Activated CD4-positive, alpha-beta memory T cell treated with anti-CD3 and anti-CD28 coated beads, Interleukin-2, amount 10 ng/mL, durations not matched to agents 7 days and 5 days (primary cell): ENCODE data around the gene FUZ. TPM values are rescaled to one million over a fixed set of nuclear protein-coding genes. Genes with fewer than 3 reads are reported as not detected.

Experiments
- CTCF ChIA-PET: fragments of 350-600 bp; sonication (Branson Sonifier 250); formaldehyde crosslinking; loops from one replicate; lab custom pipeline; 2021; ENCODE audit warnings: antibody characterized with exemption, inconsistent platforms; lab: Charles Lee
- POLR2A ChIA-PET: fragments of 350-600 bp; sonication (Branson Sonifier 250); formaldehyde crosslinking; loops from one replicate; lab custom pipeline; 2021; ENCODE audit warnings: antibody characterized with exemption; lab: Charles Lee
- DNase-seq: peaks from one replicate; pipeline ENCODE4 v3.0.0-alpha.2; 2020
- H3K27ac Mint-ChIP-seq: one replicate; pipeline ENCODE4 v1.8.0; 2021; ENCODE audit warnings: mild to moderate bottlenecking, mixed read lengths
- H3K27me3 Mint-ChIP-seq: one replicate; pipeline ENCODE4 v1.8.0; 2021; ENCODE audit warnings: mixed read lengths
- H3K36me3 Mint-ChIP-seq: one replicate; pipeline ENCODE4 v1.8.0; 2021; ENCODE audit warnings: low read depth, mixed read lengths
- H3K4me1 Mint-ChIP-seq: one replicate; pipeline ENCODE4 v1.8.0; 2021; ENCODE audit warnings: mixed read lengths
- H3K4me3 Mint-ChIP-seq: one replicate; pipeline ENCODE4 v1.8.0; 2021; ENCODE audit warnings: mild to moderate bottlenecking, mixed read lengths
- H3K9me3 Mint-ChIP-seq: one replicate; pipeline ENCODE4 v1.8.0; 2021; ENCODE audit warnings: mixed read lengths
- total RNA-seq, 2 experiments: library from RNA; stranded (reverse); gene quantifications; one replicate each; pipeline ENCODE4 v1.2.3, GENCODE V29; 2021

Gene FUZ
- total RNA-seq, 2 experiments from 2014 or later, result 13.7 to 13.9 TPM

DNA sequence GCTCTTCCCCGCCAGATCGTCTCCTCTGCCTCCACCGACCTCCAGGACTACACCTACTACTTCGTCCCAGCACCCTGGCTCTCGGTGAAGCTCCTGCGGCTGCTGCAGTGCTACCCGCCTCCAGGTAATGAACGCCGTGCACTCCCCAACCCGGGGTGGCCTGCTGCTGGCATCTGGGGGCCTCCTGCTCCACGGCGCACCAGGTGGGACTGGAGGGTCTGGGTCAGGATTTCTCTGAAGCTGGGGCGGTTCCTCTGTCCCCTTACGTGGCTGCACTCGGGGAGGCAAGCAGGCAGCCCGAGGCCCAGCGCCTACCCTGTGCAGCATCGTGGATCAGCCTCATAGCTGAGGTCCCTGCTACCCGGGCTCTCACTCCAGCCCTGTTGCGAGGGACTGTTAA is 17.5 kb downstream of the FUZ start:
- no peak overlapping the region for H3K4me3 Mint-ChIP-seq
- peaks cover 2% of the 10 kb centered on the region for H3K4me1 Mint-ChIP-seq
- H3K27me3 Mint-ChIP-seq, result no peaks in the 10 kb centered on the region
- ChIA-PET POLR2A (interaction anchor here (0.8 kb wide), 1 partner anchor 18 kb away, joined by 3 read pairs; the partner anchor contains the start of gene FUZ), CTCF (no interaction called here)
- DNase-seq, result no peak
- peaks cover 42% of the 10 kb centered on the region for H3K36me3 Mint-ChIP-seq
- no peaks in the 10 kb centered on the region for H3K9me3 Mint-ChIP-seq
- H3K27ac Mint-ChIP-seq, result no peak overlapping the region

DNA sequence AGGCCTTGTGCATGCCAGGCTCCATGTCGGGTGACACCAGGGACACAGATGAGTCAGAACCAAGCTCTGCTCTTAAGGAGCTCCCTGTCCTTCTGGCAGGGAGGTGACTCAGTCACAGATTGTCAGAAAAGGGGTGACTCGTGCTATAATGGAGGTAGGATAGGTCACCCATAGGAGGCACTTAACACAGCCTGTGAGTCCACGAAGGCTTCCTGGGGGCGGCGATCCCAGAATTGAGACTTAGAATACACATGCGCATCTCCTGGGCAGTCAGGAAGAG is 19.6 kb downstream of the FUZ start:
- DNase-seq, result no peak
- POLR2A ChIA-PET, result interaction anchor here (1.2 kb wide), 1 partner anchor 10 kb away, joined by 3 read pairs; no protein-coding TSS in a partner anchor
- Mint-ChIP-seq H3K9me3 (no peaks in the 10 kb centered on the region), H3K36me3 (peaks cover 40% of the 10 kb centered on the region), H3K4me3 (no peak overlapping the region), H3K27ac (peak overlapping the region; percentile 26), H3K27me3 (no peaks in the 10 kb centered on the region), H3K4me1 (peaks cover 2% of the 10 kb centered on the region)
- CTCF ChIA-PET, result interaction anchor here (0.6 to 0.8 kb wide), 3 partner anchors 76 to 789 kb away, joined by 3 to 4 read pairs (median 3); no protein-coding TSS in a partner anchor

GRCh38 chr19:49792829-49793560 is 20.1 kb downstream of the FUZ start:
- Mint-ChIP-seq H3K27ac (peak overlapping the region; percentile 26), H3K4me1 (peaks cover 2% of the 10 kb centered on the region), H3K36me3 (peaks cover 43% of the 10 kb centered on the region), H3K27me3 (no peaks in the 10 kb centered on the region), H3K9me3 (no peaks in the 10 kb centered on the region), H3K4me3 (no peak overlapping the region)
- CTCF ChIA-PET, result interaction anchor here (0.6 to 0.8 kb wide), 3 partner anchors 76 to 789 kb away, joined by 3 to 4 read pairs (median 3); no protein-coding TSS in a partner anchor
- POLR2A ChIA-PET, result interaction anchor here (1.2 kb wide), 1 partner anchor 10 kb away, joined by 3 read pairs; no protein-coding TSS in a partner anchor
- DNase-seq, result no peak

DNA sequence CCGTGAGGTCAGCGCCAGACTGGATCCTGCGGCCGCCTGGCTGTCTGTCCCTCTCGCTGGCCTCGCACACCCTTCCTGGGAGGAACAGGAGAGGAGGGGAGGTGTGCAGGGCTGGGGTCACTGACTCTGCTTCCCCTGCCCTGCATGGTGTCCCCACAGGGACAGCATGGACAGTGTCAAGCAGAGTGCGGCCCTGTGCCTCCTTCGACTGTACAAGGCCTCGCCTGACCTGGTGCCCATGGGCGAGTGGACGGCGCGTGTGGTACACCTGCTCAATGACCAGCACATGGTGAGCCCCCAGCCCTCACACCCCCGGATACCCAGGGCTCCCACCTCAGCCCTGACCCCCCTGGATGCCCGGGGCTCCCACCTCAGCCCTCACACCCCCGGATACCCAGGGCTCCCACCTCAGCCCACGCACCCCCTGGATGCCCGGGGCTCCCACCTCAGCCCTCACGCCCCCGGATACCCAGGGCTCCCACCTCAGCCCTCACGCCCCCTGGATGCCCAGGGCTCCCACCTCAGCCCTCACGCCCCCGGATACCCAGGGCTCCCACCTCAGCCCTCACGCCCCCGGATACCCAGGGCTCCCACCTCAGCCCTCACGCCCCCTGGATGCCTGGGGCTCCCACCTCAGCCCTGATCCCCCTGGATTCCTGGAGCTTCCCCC is 21.2 kb downstream of the FUZ start:
- Mint-ChIP-seq H3K4me3 (no peak overlapping the region), H3K27ac (no peak overlapping the region), H3K27me3 (no peaks in the 10 kb centered on the region), H3K9me3 (no peaks in the 10 kb centered on the region), H3K4me1 (peaks cover 2% of the 10 kb centered on the region), H3K36me3 (peaks cover 48% of the 10 kb centered on the region)
- CTCF ChIA-PET, result no interaction called here
- POLR2A ChIA-PET, result no interaction called here
- DNase-seq, result no peak

DNA sequence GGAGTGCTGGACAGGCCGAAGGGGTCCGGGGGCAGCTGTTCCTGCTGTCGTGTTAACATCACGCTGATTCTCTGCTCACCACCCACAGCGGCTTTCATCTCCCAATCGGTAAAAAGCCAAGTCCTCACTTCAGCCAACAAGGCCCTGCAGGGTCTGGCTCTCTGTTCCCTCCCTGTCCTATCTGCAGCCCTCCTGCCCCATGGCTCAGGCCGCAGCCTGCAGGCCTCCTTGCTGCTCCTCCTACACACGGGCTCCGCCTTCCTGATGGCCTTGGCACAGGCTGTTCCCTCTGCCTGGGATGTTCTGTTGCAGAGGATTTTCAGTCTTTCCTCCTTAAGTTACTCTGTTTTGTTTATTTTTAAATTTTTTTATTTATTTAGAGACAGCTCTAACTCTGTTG is 22.2 kb downstream of the FUZ start:
- peaks cover 49% of the 10 kb centered on the region for H3K36me3 Mint-ChIP-seq
- H3K4me3 Mint-ChIP-seq, result no peak overlapping the region
- H3K9me3 Mint-ChIP-seq, result no peaks in the 10 kb centered on the region
- no peaks in the 10 kb centered on the region for H3K27me3 Mint-ChIP-seq
- DNase-seq, result no peak
- POLR2A ChIA-PET, result no interaction called here
- CTCF ChIA-PET, result no interaction called here
- no peak overlapping the region for H3K27ac Mint-ChIP-seq
- peaks cover 2% of the 10 kb centered on the region for H3K4me1 Mint-ChIP-seq

DNA sequence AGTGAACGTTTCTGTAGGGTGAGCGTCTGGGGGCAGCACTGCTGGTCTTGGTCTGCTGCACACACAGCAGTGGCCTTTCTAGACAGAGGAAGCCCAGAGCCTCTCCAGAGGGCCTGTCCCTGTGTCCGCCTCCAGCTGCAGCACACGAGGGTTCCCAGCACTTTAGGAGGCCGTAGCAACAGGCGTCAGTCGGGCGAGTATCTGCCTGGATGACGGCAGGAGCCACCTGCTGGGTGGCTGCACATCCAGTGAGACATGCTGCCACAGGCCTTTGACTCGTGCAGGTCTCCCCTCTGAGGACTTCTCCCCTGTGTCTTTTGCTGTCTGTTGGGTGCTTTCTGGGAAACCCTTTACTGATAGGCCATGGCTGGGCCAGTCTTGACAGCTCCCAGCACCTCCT is 24.2 kb downstream of the FUZ start:
- CTCF ChIA-PET, result no interaction called here
- Mint-ChIP-seq H3K4me3 (no peak overlapping the region), H3K27ac (no peak overlapping the region), H3K4me1 (peaks cover 2% of the 10 kb centered on the region), H3K36me3 (peaks cover 48% of the 10 kb centered on the region), H3K27me3 (no peaks in the 10 kb centered on the region), H3K9me3 (no peaks in the 10 kb centered on the region)
- POLR2A ChIA-PET, result no interaction called here
- DNase-seq, result no peak

DNA sequence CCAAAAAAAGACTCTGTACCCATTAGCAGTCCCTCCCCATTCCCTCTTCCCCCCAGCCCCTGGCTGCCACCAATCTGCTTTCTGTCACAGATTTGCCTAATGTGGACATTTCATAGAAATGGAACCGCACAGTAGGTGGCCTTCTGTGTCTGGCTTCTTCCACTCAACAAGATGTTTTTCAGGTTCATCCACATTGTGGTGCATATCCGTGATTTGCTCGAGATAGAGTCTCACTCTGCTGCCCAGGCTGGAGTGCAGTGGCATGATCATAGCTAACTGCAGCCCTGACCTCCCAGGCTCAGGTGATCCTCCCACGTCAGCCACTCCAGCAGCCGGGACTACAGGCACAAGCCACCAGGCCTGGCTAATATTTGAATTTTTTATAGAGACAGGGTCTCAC is 25.3 kb downstream of the FUZ start:
- Mint-ChIP-seq H3K4me3 (no peak overlapping the region), H3K4me1 (no peaks in the 10 kb centered on the region), H3K9me3 (no peaks in the 10 kb centered on the region), H3K36me3 (peaks cover 51% of the 10 kb centered on the region), H3K27ac (no peak overlapping the region), H3K27me3 (no peaks in the 10 kb centered on the region)
- no peak for DNase-seq
- CTCF ChIA-PET, result interaction anchor here (1.3 kb wide), 1 partner anchor 17 kb away, joined by 3 read pairs; no protein-coding TSS in a partner anchor
- POLR2A ChIA-PET, result no interaction called here

DNA sequence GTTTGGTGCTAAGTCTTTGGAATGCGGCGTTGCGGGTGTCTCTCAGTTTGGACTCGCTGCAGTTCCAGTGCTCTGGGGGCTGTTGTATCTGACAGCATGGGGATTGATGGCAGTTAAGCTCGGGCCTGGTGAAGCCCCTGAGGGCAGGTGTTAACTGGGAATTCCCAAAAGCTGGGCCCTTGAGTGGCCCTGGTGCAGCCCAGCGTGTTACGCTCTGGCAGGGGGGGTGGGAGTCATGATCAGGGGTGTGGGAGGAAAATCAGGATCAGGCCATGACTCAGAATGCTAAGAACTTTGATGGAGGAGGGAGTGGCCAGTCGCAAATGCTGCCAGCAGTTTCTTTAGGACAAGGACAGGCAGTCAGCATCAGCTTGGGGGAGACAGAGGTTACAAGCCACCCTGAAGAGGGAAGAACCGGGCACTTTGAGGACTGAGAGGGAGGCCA is 26.7 kb downstream of the FUZ start:
- H3K27me3 Mint-ChIP-seq, result no peaks in the 10 kb centered on the region
- peaks cover 55% of the 10 kb centered on the region for H3K36me3 Mint-ChIP-seq
- H3K27ac Mint-ChIP-seq, result no peak overlapping the region
- H3K9me3 Mint-ChIP-seq, result no peaks in the 10 kb centered on the region
- ChIA-PET POLR2A (interaction anchor here (1.2 kb wide), 1 partner anchor 91 kb away, joined by 3 read pairs; the partner anchor contains the start of genes AKT1S1 and TBC1D17), CTCF (interaction anchor here (1.1 kb wide), 1 partner anchor 13 kb away, joined by 3 read pairs; no protein-coding TSS in a partner anchor)
- no peak overlapping the region for H3K4me3 Mint-ChIP-seq
- H3K4me1 Mint-ChIP-seq, result no peaks in the 10 kb centered on the region
- DNase-seq, result no peak

GRCh38 chr19:49782515-49782914 is 30.6 kb downstream of the FUZ start:
- no peak for DNase-seq
- Mint-ChIP-seq H3K27me3 (no peaks in the 10 kb centered on the region), H3K27ac (no peak overlapping the region), H3K36me3 (peaks cover 54% of the 10 kb centered on the region), H3K4me3 (no peak overlapping the region), H3K4me1 (peaks cover 20% of the 10 kb centered on the region), H3K9me3 (no peaks in the 10 kb centered on the region)
- CTCF ChIA-PET, result interaction anchor here (0.5 kb wide), 1 partner anchor 382 kb away, joined by 4 read pairs; no protein-coding TSS in a partner anchor
- POLR2A ChIA-PET, result interaction anchor here (0.9 kb wide), 1 partner anchor 11 kb away, joined by 3 read pairs; no protein-coding TSS in a partner anchor

DNA sequence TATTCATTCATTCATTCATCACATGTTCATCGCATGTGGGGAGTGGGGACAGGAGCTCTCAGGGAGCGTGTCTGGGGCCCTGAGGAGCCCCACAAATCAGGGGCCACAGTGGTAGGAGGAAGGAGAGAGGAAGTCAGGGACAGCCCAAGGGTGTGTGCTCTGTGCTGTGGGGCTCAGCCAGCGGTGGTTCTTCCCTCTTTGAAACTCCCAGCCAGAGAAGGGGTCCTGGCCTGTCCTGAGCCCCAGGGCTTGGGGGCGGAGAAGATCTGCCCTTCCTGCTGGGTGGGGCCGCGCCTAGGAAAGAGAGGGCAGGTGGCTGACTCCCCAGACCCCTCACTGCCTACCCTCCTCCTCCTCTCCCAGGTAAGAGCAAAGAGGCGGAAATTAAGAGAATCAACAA is 31.7 kb downstream of the FUZ start:
- DNase-seq, result no peak
- H3K4me1 Mint-ChIP-seq, result peaks cover 20% of the 10 kb centered on the region
- peaks cover 49% of the 10 kb centered on the region for H3K36me3 Mint-ChIP-seq
- H3K4me3 Mint-ChIP-seq, result no peak overlapping the region
- H3K27me3 Mint-ChIP-seq, result no peaks in the 10 kb centered on the region
- peak overlapping the region; percentile 30 for H3K27ac Mint-ChIP-seq
- ChIA-PET POLR2A (no interaction called here), CTCF (no interaction called here)
- H3K9me3 Mint-ChIP-seq, result no peaks in the 10 kb centered on the region

DNA sequence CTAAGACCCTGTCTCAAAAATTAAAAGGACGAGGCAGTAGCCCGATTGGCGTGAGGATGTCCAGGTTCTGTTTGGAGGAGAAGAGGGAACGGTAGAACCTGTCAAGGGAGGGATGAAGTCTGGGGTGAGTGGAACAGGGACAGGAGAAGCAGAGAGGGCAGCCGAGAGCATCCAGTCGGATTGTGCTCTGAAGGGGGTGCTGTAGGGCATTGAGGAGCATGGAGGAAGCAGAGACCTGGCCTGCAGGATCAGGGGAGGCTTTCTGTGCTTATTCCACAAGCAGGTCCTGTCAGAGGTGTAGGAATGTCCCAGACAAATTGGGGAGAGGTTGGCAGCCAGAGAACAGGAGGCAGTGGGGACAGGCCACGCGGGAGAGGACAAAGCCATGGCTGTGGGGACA is 32.2 kb downstream of the FUZ start:
- POLR2A ChIA-PET, result no interaction called here
- no peaks in the 10 kb centered on the region for H3K27me3 Mint-ChIP-seq
- H3K4me3 Mint-ChIP-seq, result no peak overlapping the region
- no peaks in the 10 kb centered on the region for H3K9me3 Mint-ChIP-seq
- H3K4me1 Mint-ChIP-seq, result peaks cover 23% of the 10 kb centered on the region
- DNase-seq, result no peak
- H3K36me3 Mint-ChIP-seq, result peaks cover 49% of the 10 kb centered on the region
- CTCF ChIA-PET, result no interaction called here
- peak overlapping the region; percentile 30 for H3K27ac Mint-ChIP-seq

GRCh38 chr19:49779731-49780555 is 33.1 kb downstream of the FUZ start:
- H3K27me3 Mint-ChIP-seq, result no peaks in the 10 kb centered on the region
- POLR2A ChIA-PET, result interaction anchor here (1.2 kb wide), 1 partner anchor 13 kb away, joined by 3 read pairs; the partner anchor contains the start of gene AP2A1
- no peaks in the 10 kb centered on the region for H3K9me3 Mint-ChIP-seq
- H3K36me3 Mint-ChIP-seq, result peaks cover 41% of the 10 kb centered on the region
- no peak for DNase-seq
- peaks cover 25% of the 10 kb centered on the region for H3K4me1 Mint-ChIP-seq
- no peak overlapping the region for H3K27ac Mint-ChIP-seq
- H3K4me3 Mint-ChIP-seq, result no peak overlapping the region
- CTCF ChIA-PET, result interaction anchor here (1.0 kb wide), 1 partner anchor 81 kb away, joined by 3 read pairs; no protein-coding TSS in a partner anchor
